Fibroblast of the conjunctiva (primary cell): ENCODE data around the gene FFAR2.
A peak's percentile ranks its signal among the peaks of the same experiment; 100 is the strongest.
"Not testable (repeated sequence)": the region's sequence is repeated elsewhere in the genome, so short reads cannot be mapped to it uniquely, and the experiment has no call there.

Experiments
- DNase-seq: peaks from one replicate; pipeline ENCODE4 v3.0.0-alpha.2; 2010; ENCODE audit warnings: low read depth

FFAR2 gene

GRCh38 chr19:35457173-35457572, 9.1 kb downstream of the FFAR2 start:
- DNase-seq, result no peak

DNA sequence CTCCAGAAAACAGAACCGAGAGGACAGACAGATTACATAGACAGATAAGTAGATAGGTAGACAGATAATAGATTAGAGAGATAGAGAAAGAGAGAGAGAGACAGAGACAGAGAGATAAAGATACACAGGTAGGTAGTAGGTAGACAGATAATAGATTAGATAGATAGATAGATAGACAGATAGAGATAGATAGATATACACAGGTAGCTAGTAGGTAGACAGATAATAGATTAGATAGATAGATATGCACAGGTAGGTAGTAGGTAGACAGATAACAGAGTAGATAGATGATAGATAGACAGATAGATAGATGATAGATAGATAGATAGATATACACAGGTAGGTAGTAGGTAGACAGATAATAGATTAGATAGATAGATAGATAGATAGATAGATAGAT, 10.1 kb downstream of the FFAR2 start:
- no peak for DNase-seq

DNA sequence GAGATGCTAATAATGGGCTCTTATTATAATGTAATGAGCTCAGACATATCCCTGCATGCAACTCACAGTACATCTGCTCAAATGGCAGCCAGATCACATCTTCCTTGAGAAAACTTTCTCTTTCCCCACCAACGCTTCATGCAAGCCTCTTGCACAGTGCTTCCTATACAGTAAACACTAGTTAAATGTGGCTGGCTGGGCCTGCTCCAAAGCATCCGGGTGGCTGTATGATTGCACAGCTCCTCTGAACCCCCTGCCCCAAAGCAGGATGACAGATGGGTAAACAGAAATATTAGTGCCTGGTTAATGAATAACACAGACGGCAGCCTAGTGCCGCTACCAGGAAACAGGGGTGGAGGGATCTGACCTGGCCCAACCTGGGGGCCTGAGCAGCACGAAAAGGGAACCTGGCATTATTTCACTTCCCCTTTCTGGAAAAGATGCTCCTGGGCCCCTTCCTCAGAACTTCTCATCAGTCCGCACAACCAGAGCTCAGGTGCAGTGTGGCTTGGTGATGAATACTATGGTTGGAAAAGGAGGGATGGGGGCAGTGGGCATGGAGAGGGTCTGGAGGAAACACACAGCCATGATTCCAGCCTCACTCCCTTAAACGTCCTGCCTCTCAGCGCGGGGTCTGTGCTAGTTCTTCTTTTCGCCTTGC, 10.8 kb downstream of the FFAR2 start:
- DNase-seq, result no peak

- no peak for DNase-seq
These were observed 11.5 kb downstream of the FFAR2 start for GRCh38 chr19:35459414-35460082.

DNA sequence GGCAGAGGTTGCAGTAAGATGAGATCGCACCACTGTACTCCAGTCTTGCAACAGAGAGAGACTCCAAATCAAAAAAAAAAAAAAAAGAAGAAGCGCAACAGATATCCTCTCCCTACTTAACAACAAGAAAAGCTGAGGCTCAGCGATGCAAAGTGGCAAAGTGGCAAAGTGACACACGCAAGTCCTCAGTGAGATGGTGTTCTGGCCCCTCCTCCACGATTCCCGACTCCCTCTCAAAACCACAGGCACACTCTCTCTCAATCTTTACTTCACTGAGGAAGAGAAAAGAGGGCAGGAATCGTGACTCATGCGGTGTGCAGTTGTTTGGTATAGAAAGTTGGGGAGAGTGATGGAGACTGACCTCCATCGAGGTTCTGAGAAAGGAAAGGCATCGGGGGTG, 12.6 kb downstream of the FFAR2 start:
- no peak for DNase-seq

DNA sequence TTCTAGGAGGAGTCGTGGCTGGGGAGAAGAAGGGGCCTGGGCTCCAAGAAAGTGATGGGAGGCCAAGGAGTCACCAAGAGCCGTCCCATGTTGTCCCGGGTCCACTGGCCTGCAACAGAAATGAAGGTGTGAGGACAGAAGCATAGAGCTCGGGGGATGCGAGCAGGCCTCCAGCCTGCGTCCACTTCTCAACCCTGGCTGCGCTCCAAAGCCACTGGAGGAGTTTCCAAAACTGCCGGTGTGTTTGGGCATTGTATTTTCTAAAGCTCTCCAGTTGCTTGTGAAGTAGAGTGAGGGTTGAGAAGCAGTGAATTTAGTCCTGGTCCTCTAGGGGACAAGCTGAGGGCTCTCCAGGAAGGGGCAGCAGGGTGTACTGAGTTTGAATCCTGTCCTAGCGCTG, 13.0 kb downstream of the FFAR2 start:
- no peak for DNase-seq

GRCh38 chr19:35461788-35462187, 13.7 kb downstream of the FFAR2 start:
- DNase-seq, result not testable (repeated sequence)

- no peak for DNase-seq
These were observed 14.5 kb downstream of the FFAR2 start for GRCh38 chr19:35462476-35462953.

GRCh38 chr19:35462956-35463355, 14.9 kb downstream of the FFAR2 start:
- DNase-seq, result not testable (repeated sequence)

- DNase-seq, result no peak
These were observed 18.2 kb downstream of the FFAR2 start for GRCh38 chr19:35466259-35466658.

GRCh38 chr19:35468637-35469036, 20.6 kb downstream of the FFAR2 start:
- peak; percentile 8 for DNase-seq

GRCh38 chr19:35470128-35470527, 22.1 kb downstream of the FFAR2 start:
- no peak for DNase-seq

DNA sequence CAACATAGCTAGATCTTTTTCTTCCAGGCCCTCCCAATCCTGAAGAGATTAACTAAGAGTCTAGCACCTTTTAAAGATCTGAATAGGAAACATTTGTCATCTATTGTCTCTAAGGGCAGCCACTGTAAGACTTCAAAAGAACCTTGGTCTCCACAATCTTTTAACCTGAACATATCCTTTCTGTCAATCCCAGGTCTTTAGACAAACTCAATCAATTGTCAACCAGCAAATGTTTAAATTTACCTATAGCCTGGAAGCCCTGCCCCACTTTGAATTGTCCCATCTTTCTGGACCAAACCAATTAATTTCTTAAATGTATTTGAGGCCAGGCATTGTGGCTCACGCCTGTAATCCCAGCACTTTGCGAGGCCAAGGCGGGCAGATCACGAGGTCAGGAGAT, 23.0 kb downstream of the FFAR2 start:
- DNase-seq, result not testable (repeated sequence)

DNA sequence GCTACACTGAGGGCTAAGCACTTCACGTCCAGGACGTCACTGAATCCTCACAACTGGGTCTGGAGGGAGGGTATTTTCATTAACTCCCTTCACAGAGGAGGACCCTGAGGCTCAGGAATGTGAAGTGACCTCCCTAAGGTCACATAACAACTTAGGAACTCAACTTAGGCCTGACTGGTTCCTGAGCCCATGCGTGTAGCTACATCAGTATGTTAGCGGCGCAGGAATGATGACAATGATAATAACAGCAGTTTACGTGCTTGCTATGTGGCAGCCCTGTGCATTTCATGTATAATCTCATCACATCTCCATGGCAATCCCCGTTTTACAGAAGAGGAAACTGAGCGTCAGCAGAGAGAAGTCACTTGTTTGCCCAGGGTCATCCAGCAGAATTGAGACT, 23.9 kb downstream of the FFAR2 start:
- DNase-seq, result no peak

DNA sequence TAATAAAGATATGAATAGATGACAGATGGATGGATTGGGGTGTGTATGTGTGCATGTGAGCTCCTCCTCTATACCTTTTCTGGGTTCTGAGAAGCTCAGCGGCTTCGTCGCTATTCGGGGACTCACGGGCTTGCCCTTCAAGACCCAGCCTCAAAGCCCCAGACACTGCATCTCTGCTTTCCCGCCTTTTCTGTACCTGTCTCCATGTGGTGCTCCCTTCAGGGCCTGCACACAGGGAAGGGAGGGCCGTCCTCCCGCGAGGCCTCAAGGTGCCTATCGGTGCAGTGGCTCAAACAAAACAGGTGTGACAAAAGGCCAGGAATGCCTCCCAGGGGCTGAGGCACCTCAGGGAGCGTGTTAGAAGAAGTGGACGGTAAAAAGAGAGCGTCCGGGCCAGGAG, 26.0 kb downstream of the FFAR2 start:
- DNase-seq, result no peak

DNA sequence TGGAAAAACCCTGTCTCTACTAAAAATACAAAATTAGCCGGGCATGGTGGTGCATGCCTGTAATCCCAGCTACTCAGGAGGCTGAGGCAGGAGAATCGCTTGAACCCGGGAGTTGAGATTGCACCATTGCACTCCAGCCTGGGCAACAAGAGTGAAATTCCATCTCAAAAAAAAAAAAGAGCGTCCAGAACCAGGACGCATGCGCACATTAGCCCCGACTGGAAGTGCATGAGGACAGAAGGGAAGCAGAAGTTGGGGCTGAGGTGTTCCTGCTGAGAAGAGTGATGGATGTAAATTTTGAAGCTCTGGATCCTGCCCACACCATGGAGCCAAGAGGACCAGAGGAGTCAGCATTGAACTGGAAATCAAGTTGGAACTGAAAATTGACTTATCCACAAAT, 26.5 kb downstream of the FFAR2 start:
- DNase-seq, result not testable (repeated sequence)

DNA sequence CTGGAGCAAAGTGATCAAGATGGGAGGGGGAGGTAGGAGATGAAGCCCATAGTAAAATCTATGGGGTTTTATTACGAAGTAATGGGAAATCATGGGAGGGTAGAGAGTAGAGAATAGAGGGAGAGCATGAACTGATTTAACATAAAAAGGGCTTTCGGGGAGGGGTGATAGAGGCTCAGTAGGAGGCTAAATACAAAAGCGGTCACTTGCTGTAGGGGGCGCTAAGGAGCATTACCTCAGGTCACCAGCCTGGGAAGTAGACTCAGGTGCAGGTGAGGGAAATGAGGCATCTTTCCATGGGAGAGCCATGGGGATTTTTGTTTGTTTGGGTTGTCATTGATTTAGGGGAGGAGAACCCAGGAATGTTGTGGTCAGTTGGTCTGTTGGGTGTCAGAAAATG, 28.1 kb downstream of the FFAR2 start:
- DNase-seq, result no peak

DNA sequence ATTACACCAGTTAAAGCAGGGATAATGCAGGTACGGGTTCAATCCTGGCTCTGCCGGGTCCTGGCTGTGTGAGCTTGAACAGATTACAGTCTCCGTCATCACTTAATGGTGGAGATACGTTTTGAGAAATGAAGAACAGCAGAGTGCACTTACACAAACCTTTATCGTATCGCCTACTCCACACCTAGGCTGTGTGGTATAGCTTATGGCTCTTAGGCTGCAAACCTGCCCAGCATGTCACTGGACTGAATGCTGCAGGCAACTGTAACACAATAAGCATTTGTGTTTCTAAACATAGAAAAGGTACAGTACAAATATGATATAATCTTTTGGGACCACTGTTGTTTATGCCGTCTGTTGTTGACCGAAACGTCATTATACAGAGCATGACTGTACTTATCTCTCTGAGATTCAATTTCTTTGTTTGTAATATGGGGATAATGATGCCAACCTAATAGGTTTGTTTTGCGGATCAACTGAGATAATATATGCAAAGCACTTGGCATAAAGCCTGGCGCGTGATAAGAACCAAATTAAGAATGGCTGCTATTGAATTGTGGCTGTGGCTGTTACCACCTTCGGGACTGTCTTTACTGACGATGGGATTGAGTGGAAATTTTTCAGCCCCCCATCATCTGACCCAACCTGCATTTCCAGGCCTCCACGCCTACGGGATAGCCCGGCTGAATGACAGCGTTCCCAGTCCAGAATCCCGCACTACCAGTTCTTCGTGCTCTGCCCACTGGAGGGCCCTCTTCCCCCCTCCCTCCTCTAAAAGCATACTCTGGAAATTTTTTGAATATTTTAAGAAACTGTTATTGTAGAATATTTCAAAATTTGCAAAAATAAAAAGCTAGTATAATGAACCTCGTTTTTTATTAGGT, 31.0 kb downstream of the FFAR2 start:
- DNase-seq, result no peak

- no peak for DNase-seq
These were observed 35.0 kb downstream of the FFAR2 start for GRCh38 chr19:35483089-35483488.

- no peak for DNase-seq
These were observed 36.4 kb downstream of the FFAR2 start for GRCh38 chr19:35484252-35485036.

DNA sequence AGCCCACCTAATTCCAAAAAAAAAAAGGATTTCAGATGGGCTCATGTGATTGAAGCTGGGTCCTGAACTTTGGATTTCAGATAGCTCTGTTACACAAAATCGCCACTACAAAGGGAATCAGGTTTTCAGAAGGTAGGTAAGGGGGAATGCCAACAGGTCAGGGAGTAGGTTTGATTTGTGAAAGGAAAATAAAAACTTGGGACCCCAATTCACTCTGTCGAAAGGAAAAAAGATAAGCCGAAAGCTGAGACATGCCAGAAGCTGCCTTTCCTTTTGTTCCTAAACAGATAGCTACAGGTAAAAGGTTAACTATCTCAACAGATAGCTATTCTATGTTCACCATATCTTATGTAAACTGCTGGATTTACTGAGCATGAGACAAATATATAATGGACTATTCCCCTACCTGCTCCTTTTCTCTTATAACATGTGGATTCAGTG, 38.2 kb downstream of the FFAR2 start:
- no peak for DNase-seq

- DNase-seq, result no peak
These were observed 39.7 kb downstream of the FFAR2 start for GRCh38 chr19:35487656-35488182.
